ENCODE measurements around the gene MAMLD1.

MAMLD1 gene

GRCh38 chrX:150366951-150367545 lies 3.9 kb downstream of the MAMLD1 start:
- H3K36me3 ChIP-seq (ENCODE audit: control insufficient read depth, low read length): no peaks in the 10 kb centered on the region
- H3K9me2 ChIP-seq (replicated peaks; ENCODE audit: control insufficient read depth, low read length): no peaks in the 10 kb centered on the region
- no peaks in the 10 kb centered on the region for H4K20me1 ChIP-seq (ENCODE audit: control insufficient read depth, insufficient read depth, low read depth, low read length)
- no peak overlapping the region for H3K4me3 ChIP-seq (ENCODE audit: low read length)
- no peak overlapping the region for H3K27ac ChIP-seq (ENCODE audit: low read depth, low read length)
- H3F3A ChIP-seq (ENCODE audit: control insufficient read depth, insufficient read depth): no peaks in the 10 kb centered on the region
- H3K9me3 ChIP-seq (ENCODE audit: control insufficient read depth, insufficient read depth, low read length): no peaks in the 10 kb centered on the region
- no peak for TF ChIP-seq CTCF (IDR thresholded peaks at IDR 0.05; ENCODE audit: low read depth, low read length, poor library complexity, severe bottlenecking)
- TF ChIP-seq EZH2phosphoT487 (IDR thresholded peaks at IDR 0.05; ENCODE audit: borderline replicate concordance, low read length): no peak
- peaks cover 38% of the 10 kb centered on the region for H3K27me3 ChIP-seq (ENCODE audit: control insufficient read depth, low read length)
- H3K4me1 ChIP-seq (ENCODE audit: control insufficient read depth, low read length): no peaks in the 10 kb centered on the region
- H3K79me2 ChIP-seq (ENCODE audit: control insufficient read depth, low read length): no peaks in the 10 kb centered on the region
- H3K4me2 ChIP-seq (ENCODE audit: low read length): no peak overlapping the region

GRCh38 chrX:150370589-150371312 lies 7.6 kb downstream of the MAMLD1 start:
- H3K79me2 ChIP-seq (ENCODE audit: control insufficient read depth, low read length): no peaks in the 10 kb centered on the region
- H3K36me3 ChIP-seq (ENCODE audit: control insufficient read depth, low read length): no peaks in the 10 kb centered on the region
- H3K4me2 ChIP-seq (ENCODE audit: low read length): no peak overlapping the region
- no peak overlapping the region for H3K27ac ChIP-seq (ENCODE audit: low read depth, low read length)
- TF ChIP-seq CTCF (IDR thresholded peaks at IDR 0.05; ENCODE audit: low read depth, low read length, poor library complexity, severe bottlenecking) (no peak), EZH2phosphoT487 (IDR thresholded peaks at IDR 0.05; ENCODE audit: borderline replicate concordance, low read length) (no peak)
- H3K9me2 ChIP-seq (replicated peaks; ENCODE audit: control insufficient read depth, low read length): no peaks in the 10 kb centered on the region
- no peaks in the 10 kb centered on the region for H3K4me1 ChIP-seq (ENCODE audit: control insufficient read depth, low read length)
- no peaks in the 10 kb centered on the region for H4K20me1 ChIP-seq (ENCODE audit: control insufficient read depth, insufficient read depth, low read depth, low read length)
- H3F3A ChIP-seq (ENCODE audit: control insufficient read depth, insufficient read depth): no peaks in the 10 kb centered on the region
- peaks cover 12% of the 10 kb centered on the region for H3K27me3 ChIP-seq (ENCODE audit: control insufficient read depth, low read length)
- H3K9me3 ChIP-seq (ENCODE audit: control insufficient read depth, insufficient read depth, low read length): no peaks in the 10 kb centered on the region
- H3K4me3 ChIP-seq (ENCODE audit: low read length): no peak overlapping the region

- H3K79me2 ChIP-seq (ENCODE audit: control insufficient read depth, low read length): no peaks in the 10 kb centered on the region
- peaks cover under 1% of the 10 kb centered on the region; the same call in 1 of the 2 replicates for H3K27me3 ChIP-seq (ENCODE audit: control insufficient read depth, low read length)
- H4K20me1 ChIP-seq (ENCODE audit: control insufficient read depth, insufficient read depth, low read depth, low read length): no peaks in the 10 kb centered on the region
- H3K4me3 ChIP-seq (ENCODE audit: low read length): no peak overlapping the region
- no peak overlapping the region for H3K4me2 ChIP-seq (ENCODE audit: low read length)
- no peaks in the 10 kb centered on the region for H3K4me1 ChIP-seq (ENCODE audit: control insufficient read depth, low read length)
- H3K36me3 ChIP-seq (ENCODE audit: control insufficient read depth, low read length): no peaks in the 10 kb centered on the region
- no peaks in the 10 kb centered on the region for H3K9me3 ChIP-seq (ENCODE audit: control insufficient read depth, insufficient read depth, low read length)
- no peak overlapping the region for H3K27ac ChIP-seq (ENCODE audit: low read depth, low read length)
- H3F3A ChIP-seq (ENCODE audit: control insufficient read depth, insufficient read depth): no peaks in the 10 kb centered on the region
- no peaks in the 10 kb centered on the region for H3K9me2 ChIP-seq (replicated peaks; ENCODE audit: control insufficient read depth, low read length)
- TF ChIP-seq EZH2phosphoT487 (IDR thresholded peaks at IDR 0.05; ENCODE audit: borderline replicate concordance, low read length) (no peak), CTCF (IDR thresholded peaks at IDR 0.05; ENCODE audit: low read depth, low read length, poor library complexity, severe bottlenecking) (no peak)
Observed at GRCh38 chrX:150371877-150372276, 8.8 kb downstream of the MAMLD1 start.
